ENCODE results near the gene LMAN2L. TPM values are rescaled to one million over a fixed set of nuclear protein-coding genes. Genes with fewer than 3 reads are reported as not detected.

LMAN2L gene
- total RNA-seq, 1 experiment from 2014 or later = 7.5 TPM

DNA sequence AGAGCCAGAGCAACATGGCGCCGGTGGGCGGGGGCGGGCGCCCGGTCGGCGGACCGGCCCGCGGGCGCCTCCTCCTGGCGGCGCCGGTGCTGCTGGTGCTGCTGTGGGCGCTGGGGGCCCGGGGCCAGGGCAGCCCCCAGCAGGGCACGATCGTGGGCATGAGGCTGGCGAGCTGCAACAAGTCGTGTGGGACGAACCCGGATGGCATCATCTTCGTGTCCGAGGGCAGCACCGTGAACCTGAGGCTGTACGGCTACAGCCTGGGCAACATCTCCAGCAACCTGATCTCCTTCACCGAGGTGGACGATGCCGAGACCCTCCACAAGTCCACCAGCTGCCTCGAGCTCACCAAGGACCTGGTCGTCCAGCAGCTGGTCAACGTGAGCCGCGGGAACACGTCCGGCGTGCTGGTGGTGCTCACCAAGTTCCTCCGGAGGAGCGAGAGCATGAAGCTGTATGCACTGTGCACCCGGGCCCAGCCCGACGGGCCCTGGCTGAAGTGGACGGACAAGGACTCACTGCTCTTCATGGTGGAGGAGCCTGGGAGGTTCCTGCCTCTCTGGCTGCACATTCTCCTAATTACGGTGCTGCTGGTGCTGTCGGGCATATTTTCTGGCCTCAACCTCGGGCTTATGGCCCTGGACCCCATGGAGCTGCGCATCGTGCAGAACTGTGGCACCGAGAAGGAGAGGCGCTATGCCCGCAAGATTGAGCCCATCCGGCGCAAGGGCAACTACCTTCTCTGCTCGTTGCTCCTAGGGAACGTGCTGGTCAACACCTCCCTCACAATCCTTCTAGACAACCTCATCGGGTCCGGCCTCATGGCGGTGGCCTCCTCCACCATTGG lies 21.3 kb upstream of the LMAN2L start:
- no peak for DNase-seq (ENCODE audit: low read depth)

DNA sequence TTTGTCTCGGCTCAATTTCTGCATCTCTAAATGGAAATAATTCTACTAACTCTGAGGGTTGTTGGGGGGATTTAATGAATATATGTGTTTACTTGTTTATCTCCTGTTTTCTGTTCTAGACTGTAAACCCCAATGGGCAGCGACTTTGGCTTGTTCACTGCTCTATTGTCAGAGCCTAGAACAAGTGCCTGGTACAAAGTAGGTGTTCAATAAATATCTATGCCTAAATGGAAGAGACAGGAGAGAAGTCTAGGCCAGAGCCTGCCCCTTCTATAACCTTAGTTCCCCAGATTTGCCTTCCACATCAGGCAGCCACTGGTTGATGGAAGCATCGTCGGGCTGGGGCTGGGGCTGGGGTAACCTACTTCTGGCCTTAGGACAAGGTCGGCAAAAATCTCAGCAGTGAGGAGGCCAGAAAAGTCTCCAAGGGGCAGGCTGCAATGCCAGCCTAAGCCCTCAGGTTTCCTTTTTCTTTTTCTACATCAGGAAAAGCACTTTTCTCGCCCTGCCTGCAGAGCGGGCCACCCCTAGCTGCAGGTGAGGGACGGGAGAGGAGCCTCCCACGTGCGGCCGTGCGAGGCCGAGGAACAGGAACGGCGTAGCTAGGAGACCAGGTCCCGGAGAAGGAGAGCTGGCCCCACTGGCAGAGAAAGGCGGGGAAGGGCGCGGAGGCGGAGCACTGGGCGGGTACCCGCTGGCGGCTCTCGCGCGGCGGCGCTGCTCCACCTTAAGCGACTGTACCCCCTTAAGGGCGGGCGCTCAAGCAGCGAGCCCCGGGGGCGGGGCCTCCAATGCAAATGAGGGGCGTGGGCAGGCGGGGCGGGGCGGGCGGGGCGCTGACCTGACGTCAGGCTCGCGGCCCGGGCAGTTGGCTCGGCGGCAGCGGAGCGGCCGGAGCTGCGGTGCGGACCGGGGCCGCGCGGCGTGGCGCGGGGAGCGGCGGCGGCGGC lies 20.4 kb upstream of the LMAN2L start, which contains the start of gene CNNM4:
TSS of gene CNNM4 (plus strand) at position 867 of the 950 bp plus-strand sequence. CDS start 98 bp downstream, outside the sequence.
- peak; percentile 82 for DNase-seq (ENCODE audit: low read depth)

DNA sequence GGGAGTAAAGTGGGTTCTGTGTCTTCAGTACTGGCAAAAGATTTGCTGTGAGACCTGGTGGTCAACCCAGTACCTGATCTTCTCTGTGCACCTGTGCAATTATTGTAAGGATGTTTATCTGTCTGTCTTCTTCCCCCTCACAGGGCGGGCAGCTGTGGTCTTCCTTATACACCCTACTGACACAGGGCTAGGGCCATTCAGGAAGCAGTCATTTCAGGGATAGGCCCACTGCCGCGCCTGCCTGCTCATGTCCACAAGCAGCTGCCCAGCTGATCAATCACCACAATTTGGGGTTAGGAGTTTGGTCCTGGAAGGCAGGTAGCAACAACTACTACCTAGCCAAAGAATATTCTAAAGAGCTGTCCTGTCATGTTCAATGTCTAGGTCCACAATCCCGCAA lies 19.7 kb upstream of the LMAN2L start:
- no peak for DNase-seq (ENCODE audit: low read depth)

DNA sequence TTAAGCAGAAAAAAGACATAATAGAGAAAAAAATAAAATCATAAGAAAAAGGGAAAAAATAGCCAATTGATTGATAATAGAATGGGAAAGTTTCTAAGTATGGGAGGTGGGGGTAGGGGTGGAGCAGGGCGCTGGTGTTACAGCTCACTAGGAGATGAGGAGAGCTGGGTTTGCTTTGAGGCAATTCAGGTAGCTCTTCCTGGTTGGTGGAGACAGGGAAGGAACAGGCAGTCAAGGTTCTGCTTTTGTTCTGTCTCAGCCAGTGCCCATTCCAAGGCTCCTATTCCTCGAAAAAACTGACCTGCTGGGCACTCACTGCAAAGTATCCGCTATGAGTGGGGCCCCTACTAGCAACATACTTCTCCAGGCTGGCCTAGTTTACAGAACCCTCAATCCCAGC lies 19.1 kb upstream of the LMAN2L start:
- DNase-seq (ENCODE audit: low read depth) = no peak

DNA sequence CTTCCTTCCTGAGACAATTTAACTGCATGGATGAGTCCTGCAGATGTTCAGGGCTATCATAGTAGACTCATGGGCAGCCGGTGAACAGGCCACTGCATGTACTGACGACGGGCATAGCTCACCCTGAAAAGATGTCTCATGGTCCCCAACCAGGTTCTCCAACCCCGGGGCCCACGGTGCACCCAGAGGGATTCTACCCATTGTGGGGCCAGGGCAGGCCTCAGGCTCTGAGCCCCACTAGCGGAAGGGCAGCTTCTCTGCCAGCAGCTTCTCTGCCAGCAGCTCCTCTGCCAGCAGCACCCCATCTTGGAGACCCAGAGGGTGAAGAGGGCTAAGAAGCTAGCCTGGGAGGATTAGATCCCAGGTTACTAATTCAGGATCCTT lies 17.6 kb upstream of the LMAN2L start:
- DNase-seq (ENCODE audit: low read depth) = no peak

DNA sequence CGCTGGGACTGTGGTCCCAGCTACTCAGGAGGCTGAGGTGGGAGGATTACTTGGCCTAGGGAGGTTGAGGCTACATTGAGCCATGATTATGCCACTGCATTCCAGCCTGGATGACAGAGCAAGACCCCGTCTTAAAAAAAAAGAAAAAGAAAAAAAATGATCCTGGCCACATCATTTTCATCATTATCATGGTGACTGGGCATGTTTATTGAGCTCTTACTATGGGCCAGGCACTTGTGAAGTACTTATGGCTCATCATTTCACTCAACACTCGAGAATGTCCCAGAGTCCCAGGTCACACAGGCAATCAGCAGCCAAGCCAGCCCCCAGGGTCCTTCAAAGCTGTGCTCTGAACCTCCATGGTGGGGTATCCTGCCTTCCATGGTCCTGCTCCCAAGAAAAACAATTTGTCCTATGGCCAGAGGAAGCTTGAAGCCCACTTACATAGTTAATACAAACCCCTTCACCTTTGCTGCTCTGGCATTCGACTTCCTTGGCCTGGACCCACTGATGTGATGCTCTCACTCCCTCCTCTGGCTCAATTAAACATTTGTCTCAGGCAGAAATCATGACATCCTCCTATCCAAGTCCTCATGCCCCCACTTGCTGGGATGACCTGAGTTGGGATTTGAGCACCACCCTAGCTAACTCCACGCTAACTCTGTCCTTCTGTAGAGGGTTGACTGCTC lies 17.1 kb upstream of the LMAN2L start:
- no peak for DNase-seq (ENCODE audit: low read depth)

DNA sequence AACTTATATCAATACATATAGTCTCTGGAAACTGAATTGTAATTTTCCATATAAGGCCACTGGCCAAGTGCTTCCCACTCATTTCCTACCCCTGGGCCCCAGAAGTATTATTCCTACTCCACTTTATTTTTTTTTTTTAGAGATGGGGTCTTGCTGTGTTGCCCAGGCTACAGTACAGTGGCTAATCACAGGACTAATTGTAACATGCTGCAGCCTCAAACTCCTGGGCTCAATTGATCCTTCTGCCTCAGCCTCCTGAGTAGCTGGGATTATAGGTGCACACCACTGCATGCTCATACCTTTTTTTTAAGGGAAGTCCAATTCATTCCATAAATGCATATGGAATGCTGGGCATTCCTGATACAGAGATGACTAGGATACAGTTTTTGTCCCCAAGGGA lies 14.5 kb upstream of the LMAN2L start:
- no peak for DNase-seq (ENCODE audit: low read depth)

DNA sequence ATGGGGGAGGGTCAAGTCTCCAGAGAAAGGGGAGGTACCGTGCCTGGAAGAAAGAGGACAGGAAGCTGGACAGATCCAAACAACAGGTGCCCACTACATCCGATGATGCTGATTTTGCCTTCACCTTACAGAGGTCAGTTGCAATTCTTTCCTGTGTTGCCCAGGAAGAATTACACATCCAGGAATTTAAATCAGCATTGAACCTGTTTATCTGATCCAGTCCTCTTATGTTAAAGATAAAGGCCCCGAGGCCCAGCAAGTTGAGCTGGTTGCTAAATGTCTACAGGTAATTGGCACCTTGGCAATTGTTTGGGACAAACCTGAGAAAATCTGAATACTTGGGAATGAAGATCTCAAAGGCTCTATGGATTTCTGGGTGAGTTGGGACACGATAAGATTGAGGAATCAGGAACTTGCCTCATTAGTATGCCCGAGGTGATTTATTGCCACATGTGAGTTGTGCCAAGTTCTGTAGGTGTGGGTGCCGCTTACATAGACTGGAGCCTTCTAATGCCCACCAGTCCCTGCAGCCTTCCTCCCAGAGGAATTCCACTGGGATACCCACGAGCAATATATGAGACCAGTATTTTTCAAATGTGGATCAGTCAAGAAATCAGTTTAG lies 13.9 kb upstream of the LMAN2L start:
- no peak for DNase-seq (ENCODE audit: low read depth)

DNA sequence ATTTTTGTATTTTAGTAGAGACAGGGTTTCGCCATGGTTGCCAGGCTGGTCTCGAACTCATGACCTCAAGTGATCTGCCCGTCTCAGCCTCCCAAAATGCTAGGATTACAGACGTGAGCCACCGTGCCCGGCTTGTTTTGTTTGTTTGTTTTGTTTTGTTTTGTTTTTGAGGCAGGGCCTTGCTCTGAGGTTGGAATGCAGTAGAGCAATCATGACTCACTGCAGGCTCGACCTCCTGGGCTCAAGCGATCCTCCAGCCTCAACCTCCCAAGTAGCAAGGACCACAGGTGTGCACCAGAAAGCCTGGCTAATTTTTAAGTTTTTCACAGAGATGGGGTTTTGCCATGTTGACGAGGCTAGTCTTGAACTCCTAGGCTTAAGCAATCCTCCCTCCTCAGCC lies 11.9 kb upstream of the LMAN2L start:
- DNase-seq (ENCODE audit: low read depth) = no peak

DNA sequence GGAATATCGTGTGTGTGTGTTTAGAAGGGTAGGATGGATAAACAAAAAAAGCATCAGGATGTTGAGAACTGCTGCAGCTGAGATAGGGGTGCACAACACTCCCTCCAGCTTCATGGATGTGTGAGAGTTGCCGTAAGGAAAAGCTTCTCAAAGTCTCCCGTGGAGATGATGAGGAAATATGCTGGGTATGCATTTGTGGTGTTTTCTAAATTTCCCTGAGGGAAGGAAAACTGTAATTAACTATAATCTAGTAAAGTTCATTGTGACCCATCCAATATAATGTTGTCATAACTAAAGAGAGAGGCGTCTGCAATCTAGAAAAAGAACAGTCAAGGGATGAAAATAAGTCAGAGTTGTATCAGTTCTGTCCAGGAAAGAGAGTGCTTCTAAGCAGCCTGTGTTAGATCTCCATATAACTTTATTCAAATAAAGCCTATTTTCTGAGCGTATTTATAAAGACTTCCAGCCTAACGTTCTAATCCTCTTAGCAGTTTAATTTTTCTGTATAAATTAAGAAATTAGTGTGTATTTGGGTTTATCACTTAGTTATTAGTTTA lies 7.3 kb upstream of the LMAN2L start:
- no peak for DNase-seq (ENCODE audit: low read depth)

DNA sequence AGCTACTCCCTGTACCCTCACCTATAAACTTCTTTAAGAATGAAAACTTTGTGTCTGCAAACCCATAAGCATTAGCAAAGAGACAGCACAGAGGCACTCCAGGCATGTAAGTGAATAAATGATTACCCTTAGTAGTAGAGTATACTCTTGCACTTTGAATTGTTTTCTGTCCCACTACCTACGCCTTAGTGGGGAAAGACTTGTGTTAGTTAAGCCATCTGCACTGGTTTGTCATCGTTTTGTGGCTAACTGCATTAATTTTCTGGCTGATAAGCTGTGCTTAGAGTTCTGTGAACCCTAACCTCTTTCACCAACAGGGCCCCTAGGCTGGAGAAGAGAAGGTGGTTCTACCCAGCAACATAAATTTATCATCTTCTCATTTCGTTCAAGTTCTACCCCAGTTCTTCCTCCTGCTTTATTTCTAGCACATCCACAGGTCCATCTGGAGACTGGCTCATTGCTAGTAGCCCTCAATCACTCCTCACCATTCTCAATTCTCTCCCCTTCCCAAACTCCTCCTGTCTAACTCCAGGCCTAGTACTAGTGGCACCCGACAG lies 710 bp downstream of the LMAN2L start:
- no peak for DNase-seq (ENCODE audit: low read depth)

DNA sequence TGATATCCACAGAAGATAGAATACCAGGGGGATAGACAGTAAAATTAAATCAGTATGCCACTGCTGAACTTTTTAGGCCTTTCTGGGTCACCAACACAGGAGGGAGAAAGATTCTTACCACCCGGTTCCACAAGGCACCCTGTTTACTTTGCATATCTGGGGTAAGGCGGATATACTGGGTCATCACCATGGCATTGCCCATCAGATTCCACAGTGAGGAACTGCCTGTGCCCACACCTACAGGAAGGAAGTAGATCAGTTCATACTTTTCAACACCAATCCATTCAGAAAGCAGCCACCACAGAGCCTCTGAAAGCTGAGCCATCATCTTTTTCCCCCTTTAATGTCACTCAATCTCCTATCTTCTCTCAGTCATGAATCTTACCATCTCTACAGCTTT lies 2.0 kb downstream of the LMAN2L start:
- no peak for DNase-seq (ENCODE audit: low read depth)

DNA sequence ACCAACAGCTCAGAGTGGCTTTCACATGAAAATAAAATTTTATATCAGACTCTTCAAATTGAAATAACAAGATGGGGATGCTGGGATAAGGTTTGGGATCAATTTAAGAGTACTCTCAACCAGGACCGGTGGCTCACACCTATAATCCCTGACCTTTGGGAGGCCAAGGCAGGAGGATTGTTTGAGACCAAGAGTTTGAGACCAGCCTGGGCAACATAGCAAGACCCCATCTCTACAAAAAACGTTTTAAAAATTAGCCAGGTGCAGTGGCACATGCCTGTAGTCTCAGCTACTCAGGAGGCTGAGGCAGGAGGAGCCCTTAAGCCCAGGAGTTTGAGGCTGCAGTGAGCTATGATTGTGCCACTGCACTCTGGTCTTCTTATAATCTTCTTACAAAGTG lies 2.6 kb downstream of the LMAN2L start:
- no peak for DNase-seq (ENCODE audit: low read depth)

DNA sequence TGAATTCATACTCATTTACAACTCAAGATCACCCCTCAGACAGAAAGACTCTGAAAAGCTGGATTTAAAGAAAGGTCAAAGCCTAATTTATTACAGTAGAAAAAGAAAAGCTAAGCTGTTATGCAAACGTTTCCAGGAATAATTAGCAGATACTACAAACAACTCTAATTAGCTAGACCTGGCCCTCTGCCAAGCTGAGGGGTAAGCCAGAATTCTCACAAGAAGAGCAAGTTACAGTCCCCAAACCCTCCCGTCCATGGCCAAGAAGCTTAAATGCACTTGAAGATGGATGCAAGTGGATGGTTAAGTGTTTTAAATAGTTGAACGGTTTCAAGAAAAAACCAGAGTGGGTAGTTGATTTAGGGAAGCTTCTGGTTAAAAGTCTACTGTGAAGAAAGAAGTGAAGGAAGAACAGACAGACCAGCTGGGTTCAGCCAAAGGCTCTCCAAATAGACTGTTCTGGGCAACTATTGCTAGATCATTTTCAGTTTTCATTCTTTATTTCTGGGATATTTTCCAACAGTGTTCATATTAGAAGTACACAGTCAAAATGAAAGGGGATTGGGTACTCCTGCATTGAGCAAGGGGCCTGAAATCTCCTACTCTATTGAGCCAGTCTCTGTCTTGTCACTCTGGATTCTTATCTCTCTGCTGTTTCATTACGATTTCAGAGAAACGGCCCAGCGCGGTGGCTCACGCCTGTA lies 4.8 kb downstream of the LMAN2L start:
- no peak for DNase-seq (ENCODE audit: low read depth)

DNA sequence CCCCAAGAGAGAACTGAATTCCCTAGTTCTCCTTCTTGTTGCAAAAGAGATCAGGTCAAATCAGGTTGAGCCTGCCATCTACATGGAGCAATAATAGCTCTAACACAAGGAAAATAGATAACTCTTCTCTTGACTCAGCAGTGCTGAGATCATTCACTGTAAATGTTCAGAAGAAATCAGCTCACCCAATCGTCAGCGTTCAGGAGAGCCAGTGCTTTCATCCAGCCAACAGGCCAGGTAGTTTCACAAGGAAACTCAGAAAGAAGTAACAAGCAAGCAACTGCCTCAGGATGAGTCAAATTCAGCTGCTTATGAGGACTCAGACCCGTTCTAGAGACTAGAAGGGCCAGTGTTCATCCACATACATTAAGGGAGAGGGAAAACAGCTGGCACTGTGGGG lies 5.9 kb downstream of the LMAN2L start:
- no peak for DNase-seq (ENCODE audit: low read depth)

DNA sequence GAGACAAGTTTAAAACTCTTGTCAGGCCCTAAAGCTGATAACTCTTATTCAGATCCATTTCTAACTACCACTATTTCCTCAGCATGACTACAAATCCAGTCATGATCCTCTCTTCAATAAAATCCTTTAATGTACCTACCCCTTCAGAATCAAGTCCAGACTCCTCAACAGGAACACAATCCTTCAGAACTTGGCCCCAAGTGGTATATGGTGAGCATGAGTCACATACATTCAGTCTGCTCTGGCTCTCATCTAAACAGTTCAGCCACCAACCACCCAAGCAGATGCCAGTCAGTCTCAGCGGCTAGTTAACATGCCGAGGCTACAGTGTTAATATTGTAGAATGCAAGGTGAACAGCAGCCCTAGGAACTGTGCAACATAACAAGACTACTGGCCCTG lies 9.7 kb downstream of the LMAN2L start:
- DNase-seq (ENCODE audit: low read depth) = peak; percentile 1

DNA sequence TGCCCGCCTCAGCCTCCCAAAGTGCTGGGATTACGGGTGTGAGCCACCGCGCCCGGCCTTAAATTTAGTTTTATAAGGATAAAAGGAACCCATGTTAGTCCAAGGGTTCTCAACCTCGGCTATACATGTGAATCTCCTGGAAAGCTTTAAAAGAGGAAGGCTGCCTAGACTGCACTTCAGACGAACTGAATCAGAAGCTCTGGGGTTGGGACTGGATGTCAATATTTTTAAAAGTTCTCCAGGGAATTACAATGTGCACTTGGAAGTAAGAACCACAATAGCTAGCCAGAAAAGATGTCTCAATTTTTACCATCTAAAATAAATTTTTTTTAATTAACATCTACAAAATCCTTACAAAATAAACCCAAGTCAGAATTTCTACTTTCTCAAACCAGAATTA lies 10.1 kb downstream of the LMAN2L start:
- DNase-seq (ENCODE audit: low read depth) = no peak

DNA sequence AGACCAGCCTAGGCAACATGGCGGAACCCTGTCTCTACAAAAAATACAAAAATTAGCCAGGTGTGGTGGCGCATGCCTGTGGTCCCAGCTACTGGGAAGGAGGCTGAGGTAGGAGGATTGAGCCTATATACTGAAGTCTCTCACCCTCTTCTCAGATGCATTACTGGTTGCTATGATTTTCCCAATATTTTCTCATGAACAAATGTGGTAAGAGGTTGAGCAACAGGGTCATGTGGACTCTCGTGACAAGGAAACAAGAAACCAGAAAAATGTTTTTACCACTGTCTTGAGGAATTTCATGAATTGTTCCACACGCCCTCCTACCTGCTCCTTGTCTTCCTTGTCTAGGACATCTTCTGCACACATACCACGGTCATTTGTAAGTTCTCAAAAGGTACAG lies 12.4 kb downstream of the LMAN2L start:
- no peak for DNase-seq (ENCODE audit: low read depth)

DNA sequence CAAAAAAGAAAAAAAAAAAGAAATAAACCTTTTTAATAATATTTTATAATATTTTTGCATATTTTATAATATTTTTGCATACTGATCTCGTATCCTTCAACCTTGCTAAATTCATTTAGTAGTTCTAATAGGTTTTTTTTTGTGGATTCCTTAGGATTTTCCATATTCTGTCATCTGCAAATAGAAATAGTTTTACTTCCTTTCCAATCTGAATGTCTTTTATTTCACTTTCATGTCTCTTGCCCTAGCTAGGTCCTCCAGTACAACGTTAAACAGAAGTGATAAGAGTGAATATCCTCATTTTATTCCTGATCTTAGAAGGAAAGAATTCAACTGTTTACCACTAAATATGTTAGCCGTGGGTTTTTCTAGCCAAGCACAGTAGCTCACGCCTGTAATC lies 13.7 kb downstream of the LMAN2L start:
- no peak for DNase-seq (ENCODE audit: low read depth)

DNA sequence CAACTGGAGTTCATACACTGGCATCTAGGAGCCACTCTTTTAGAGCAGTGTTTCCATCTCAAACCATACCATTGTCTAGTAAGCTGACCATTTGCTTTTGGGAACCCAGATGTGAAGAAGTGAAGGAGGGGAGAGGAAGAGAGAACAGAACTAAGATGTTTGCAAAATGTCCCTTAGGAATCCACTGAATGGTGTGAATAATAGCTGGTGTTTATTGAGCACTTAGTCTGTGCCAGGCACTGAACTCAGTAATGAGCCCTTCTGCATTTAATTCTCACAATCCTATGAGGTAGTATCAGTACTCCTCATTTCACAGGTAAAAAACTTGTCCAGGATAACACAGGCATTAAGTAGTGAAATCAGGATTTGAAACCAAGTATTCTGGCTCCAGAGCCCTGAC lies 23.5 kb downstream of the LMAN2L start:
- DNase-seq (ENCODE audit: low read depth) = no peak

All from HT1080 (cell line).